Measurements from ENCODE around the gene HNRNPLL.

Gene HNRNPLL

DNA sequence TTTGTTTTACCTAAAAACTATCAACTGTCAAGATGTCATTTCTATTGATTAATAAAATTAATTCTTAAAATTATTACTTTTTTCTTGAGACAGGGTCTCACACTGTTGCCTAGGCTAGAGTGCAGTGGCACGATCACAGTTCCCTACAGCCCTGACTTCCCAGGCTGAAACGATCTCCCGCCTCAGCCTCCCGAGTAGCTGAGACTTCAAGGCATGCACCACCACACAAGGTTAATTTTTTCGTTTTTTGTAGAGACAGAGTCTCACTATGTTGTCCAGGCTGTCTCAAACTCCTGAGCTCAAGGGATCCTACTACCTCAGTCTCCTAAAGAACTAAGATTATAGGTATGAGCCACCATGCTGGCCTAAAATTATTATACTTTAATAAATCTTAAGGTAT is 18.7 kb downstream of the HNRNPLL start:
- no peak for DNase-seq (ENCODE audit: extremely low read depth, insufficient read length)
- Histone ChIP-seq H3K36me3 (ENCODE audit: control insufficient read depth, insufficient read depth, low read length) (0 out of 2 replicates have a peak, but pooled peaks cover 1% of the 10 kb centered on the region), H3K27me3 (replicated peaks; ENCODE audit: control insufficient read depth, insufficient read depth, low read length) (no peaks in the 10 kb centered on the region), H3K4me3 (replicated peaks; ENCODE audit: low read depth, low read length) (no peak overlapping the region)
- TF ChIP-seq, protein P1, sequence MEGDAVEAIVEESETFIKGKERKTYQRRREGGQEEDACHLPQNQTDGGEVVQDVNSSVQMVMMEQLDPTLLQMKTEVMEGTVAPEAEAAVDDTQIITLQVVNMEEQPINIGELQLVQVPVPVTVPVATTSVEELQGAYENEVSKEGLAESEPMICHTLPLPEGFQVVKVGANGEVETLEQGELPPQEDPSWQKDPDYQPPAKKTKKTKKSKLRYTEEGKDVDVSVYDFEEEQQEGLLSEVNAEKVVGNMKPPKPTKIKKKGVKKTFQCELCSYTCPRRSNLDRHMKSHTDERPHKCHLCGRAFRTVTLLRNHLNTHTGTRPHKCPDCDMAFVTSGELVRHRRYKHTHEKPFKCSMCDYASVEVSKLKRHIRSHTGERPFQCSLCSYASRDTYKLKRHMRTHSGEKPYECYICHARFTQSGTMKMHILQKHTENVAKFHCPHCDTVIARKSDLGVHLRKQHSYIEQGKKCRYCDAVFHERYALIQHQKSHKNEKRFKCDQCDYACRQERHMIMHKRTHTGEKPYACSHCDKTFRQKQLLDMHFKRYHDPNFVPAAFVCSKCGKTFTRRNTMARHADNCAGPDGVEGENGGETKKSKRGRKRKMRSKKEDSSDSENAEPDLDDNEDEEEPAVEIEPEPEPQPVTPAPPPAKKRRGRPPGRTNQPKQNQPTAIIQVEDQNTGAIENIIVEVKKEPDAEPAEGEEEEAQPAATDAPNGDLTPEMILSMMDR (IDR thresholded peaks at IDR 0.05; ENCODE audit: insufficient read depth, low read length, poor library complexity, severe bottlenecking) = no peak

DNA sequence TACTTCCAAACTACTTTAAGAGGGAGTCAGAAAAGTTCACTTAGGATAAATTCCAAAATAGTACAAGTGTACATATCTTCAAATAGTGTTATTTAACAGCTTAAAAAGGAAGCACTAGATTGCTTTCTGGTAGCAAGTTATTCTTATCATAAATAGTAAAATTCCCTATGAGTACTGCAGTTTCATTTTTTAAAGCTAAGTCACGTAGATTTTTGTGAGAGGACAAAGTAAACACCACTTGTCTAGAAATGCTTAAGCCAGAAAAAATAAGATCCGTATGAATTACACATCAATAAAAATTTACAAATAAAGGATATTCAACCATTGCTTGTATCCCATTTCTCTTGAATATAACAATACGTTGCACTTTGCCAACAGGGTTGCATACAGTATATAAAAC is 19.2 kb downstream of the HNRNPLL start:
- TF ChIP-seq, protein P1 (IDR thresholded peaks at IDR 0.05; ENCODE audit: insufficient read depth, low read length, poor library complexity, severe bottlenecking) = no peak
- Histone ChIP-seq H3K27me3 (replicated peaks; ENCODE audit: control insufficient read depth, insufficient read depth, low read length) (no peaks in the 10 kb centered on the region), H3K36me3 (ENCODE audit: control insufficient read depth, insufficient read depth, low read length) (0 out of 2 replicates have a peak, but pooled peaks cover 1% of the 10 kb centered on the region), H3K4me3 (replicated peaks; ENCODE audit: low read depth, low read length) (no peak overlapping the region)
- DNase-seq (ENCODE audit: extremely low read depth, insufficient read length) = no peak

DNA sequence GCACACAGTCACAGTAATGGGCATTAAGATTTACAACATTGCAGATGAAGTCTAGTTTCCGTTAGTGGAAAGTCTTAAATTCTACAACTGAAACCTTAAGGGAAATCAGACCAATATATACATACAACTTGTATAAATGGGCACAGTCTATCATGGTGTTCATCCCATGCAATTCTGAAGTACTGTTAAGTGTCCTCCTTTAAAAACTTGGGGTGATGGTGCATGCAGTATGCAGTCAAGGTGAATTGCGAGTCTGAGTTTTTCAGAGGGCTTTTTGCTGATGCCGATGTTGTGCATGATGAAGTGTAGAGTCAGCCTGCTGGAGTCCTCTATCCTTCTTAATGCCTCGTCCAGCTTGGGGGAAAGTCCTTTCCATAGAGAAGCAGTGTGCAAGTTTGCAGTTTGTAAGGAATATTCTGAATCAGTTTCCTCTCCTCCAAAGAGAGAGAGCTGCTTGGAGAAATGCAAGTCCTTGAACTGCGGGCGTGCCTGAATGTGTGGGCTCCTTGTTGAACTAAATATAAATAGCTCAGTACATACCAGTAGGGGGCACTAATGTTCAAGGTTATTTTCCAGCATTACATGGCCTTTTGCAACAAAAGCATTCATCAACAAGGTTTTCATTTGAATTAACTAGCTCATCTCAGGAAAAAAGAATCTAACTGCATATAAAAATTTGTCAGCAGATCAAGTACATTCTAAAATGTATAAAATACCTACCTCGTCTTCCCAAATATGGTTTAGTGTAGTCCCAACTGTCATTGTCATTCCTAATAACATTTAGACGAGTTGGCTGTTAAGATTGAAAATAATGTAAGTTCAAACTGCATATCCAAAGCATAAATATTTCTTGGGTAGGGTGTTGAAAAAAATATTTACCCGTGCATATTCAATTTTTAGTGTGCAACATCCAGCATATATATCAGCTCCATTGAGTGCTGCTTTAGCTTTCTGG is 21.3 kb downstream of the HNRNPLL start:
- H3K36me3 ChIP-seq (ENCODE audit: control insufficient read depth, insufficient read depth, low read length) = 0 out of 2 replicates have a peak, but pooled peaks cover 1% of the 10 kb centered on the region
- peak; percentile 15 for DNase-seq (ENCODE audit: extremely low read depth, insufficient read length)
- no peaks in the 10 kb centered on the region for H3K27me3 ChIP-seq (replicated peaks; ENCODE audit: control insufficient read depth, insufficient read depth, low read length)
- TF ChIP-seq, protein P1 (IDR thresholded peaks at IDR 0.05; ENCODE audit: insufficient read depth, low read length, poor library complexity, severe bottlenecking) = peak; percentile 45
- no peak overlapping the region for H3K4me3 ChIP-seq (replicated peaks; ENCODE audit: low read depth, low read length)

DNA sequence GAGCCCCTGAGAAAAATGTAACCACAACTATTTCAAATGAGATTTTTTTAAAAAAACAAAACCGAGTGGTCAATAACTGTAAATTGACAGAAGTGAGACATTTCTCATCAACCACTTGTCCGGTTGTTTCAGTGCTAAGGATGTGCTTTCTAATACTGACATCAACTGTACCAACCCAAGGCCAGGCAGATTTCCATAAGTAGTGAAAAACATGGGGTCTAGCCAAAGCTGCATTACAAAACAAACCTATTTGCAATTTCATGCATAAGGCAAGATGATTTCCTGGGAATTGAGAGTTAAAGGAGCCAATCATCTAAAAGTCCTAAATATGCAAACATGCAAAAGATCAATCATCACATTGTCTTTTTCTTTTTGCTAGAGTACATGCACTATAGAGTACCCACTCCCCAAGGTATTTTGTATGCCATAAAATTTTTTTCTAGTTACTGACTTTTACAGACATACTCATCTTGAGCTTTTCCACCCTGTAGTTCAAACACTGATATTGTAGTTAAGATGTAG is 22.6 kb downstream of the HNRNPLL start:
- Histone ChIP-seq H3K36me3 (ENCODE audit: control insufficient read depth, insufficient read depth, low read length) (0 out of 2 replicates have a peak, but pooled peaks cover 1% of the 10 kb centered on the region), H3K27me3 (replicated peaks; ENCODE audit: control insufficient read depth, insufficient read depth, low read length) (no peaks in the 10 kb centered on the region), H3K4me3 (replicated peaks; ENCODE audit: low read depth, low read length) (no peak overlapping the region)
- DNase-seq (ENCODE audit: extremely low read depth, insufficient read length) = no peak
- TF ChIP-seq, protein P1 (IDR thresholded peaks at IDR 0.05; ENCODE audit: insufficient read depth, low read length, poor library complexity, severe bottlenecking) = no peak

DNA sequence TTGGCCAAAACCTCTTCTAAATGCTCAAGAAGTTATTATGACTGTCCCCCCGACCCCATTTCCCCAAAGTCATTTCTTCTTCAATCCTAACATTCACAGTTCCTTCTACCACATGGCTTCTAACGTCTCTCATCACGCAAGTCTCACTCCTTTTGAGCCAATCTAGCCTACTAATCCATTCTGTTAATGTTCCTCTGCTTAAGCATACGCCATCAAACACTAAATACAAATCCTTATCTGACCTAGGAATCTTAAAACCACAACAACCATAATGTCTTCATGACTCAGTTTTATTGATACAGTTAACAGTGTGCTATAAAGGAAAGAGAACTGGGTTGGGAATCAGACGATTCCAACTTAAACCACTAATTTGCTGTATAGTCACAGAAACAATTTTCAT is 23.9 kb downstream of the HNRNPLL start:
- 0 out of 2 replicates have a peak, but pooled peaks cover 1% of the 10 kb centered on the region for H3K36me3 ChIP-seq (ENCODE audit: control insufficient read depth, insufficient read depth, low read length)
- TF ChIP-seq, protein P1 (IDR thresholded peaks at IDR 0.05; ENCODE audit: insufficient read depth, low read length, poor library complexity, severe bottlenecking) = no peak

More for the DNA sequence above, 23.9 kb downstream of the HNRNPLL start:
- DNase-seq (ENCODE audit: extremely low read depth, insufficient read length) = no peak
- Histone ChIP-seq H3K4me3 (replicated peaks; ENCODE audit: low read depth, low read length) (no peak overlapping the region), H3K27me3 (replicated peaks; ENCODE audit: control insufficient read depth, insufficient read depth, low read length) (no peaks in the 10 kb centered on the region)

Measured in GM06990 (cell line).